ENCODE data around the gene VAV2.
"Not testable (repeated sequence)": the region's sequence is repeated elsewhere in the genome, so short reads cannot be mapped to it uniquely, and the experiment has no call there.

VAV2 gene

GRCh38 chr9:133942206-133942975 lies 49.7 kb downstream of the VAV2 start:
- in situ Hi-C loops (cut with MboI; ENCODE audit: low sequenced_read_pairs): no loop called here

- in situ Hi-C loops (cut with MboI; ENCODE audit: low sequenced_read_pairs): no loop called here
These were observed 52.3 kb downstream of the VAV2 start for GRCh38 chr9:133939845-133940244.

- in situ Hi-C loops (cut with MboI; ENCODE audit: low sequenced_read_pairs): no loop called here
These were observed 52.8 kb downstream of the VAV2 start for GRCh38 chr9:133939171-133939785.

- in situ Hi-C loops (cut with MboI; ENCODE audit: low sequenced_read_pairs): no loop called here
These were observed 53.4 kb downstream of the VAV2 start for GRCh38 chr9:133938753-133939152.

GRCh38 chr9:133938086-133938485 lies 54.0 kb downstream of the VAV2 start:
- in situ Hi-C loops (cut with MboI; ENCODE audit: low sequenced_read_pairs): no loop called here

- in situ Hi-C loops (cut with MboI; ENCODE audit: low sequenced_read_pairs): no loop called here
These were observed 55.0 kb downstream of the VAV2 start for GRCh38 chr9:133937120-133937519.

GRCh38 chr9:133935328-133936005 lies 56.7 kb downstream of the VAV2 start:
- in situ Hi-C loops (cut with MboI; ENCODE audit: low sequenced_read_pairs): no loop called here

- in situ Hi-C loops (cut with MboI; ENCODE audit: low sequenced_read_pairs): no loop called here
These were observed 57.5 kb downstream of the VAV2 start for GRCh38 chr9:133934482-133935232.

- in situ Hi-C loops (cut with MboI; ENCODE audit: low sequenced_read_pairs): no loop called here
These were observed 58.6 kb downstream of the VAV2 start for GRCh38 chr9:133933426-133934026.

- in situ Hi-C loops (cut with MboI; ENCODE audit: low sequenced_read_pairs): no loop called here
These were observed 59.5 kb downstream of the VAV2 start for GRCh38 chr9:133932633-133933032.

GRCh38 chr9:133932181-133932580 lies 59.9 kb downstream of the VAV2 start:
- in situ Hi-C loops (cut with MboI; ENCODE audit: low sequenced_read_pairs): no loop called here

- in situ Hi-C loops (cut with MboI; ENCODE audit: low sequenced_read_pairs): no loop called here
These were observed 61.2 kb downstream of the VAV2 start for GRCh38 chr9:133930682-133931485.

- in situ Hi-C loops (cut with MboI; ENCODE audit: low sequenced_read_pairs): no loop called here
These were observed 62.0 kb downstream of the VAV2 start for GRCh38 chr9:133930046-133930681.

GRCh38 chr9:133929599-133929998 lies 62.5 kb downstream of the VAV2 start:
- in situ Hi-C loops (cut with MboI; ENCODE audit: low sequenced_read_pairs): no loop called here

- in situ Hi-C loops (cut with MboI; ENCODE audit: low sequenced_read_pairs): no loop called here
These were observed 63.8 kb downstream of the VAV2 start for GRCh38 chr9:133928248-133928764.

GRCh38 chr9:133927041-133927440 lies 65.1 kb downstream of the VAV2 start:
- in situ Hi-C loops (cut with MboI; ENCODE audit: low sequenced_read_pairs): no loop called here

GRCh38 chr9:133926165-133926856 lies 65.8 kb downstream of the VAV2 start:
- in situ Hi-C loops (cut with MboI; ENCODE audit: low sequenced_read_pairs): no loop called here

- in situ Hi-C loops (cut with MboI; ENCODE audit: low sequenced_read_pairs): no loop called here
These were observed 67.7 kb downstream of the VAV2 start for GRCh38 chr9:133924453-133924852.

GRCh38 chr9:133923608-133924007 lies 68.5 kb downstream of the VAV2 start:
- in situ Hi-C loops (cut with MboI; ENCODE audit: low sequenced_read_pairs): not testable (repeated sequence)
